HEK293 (cell line): Measurements from ENCODE around the gene SLC25A30.

Experiments used
- BCL11B ChIP-seq: fragments of 450-650 bp; formaldehyde crosslinking; IDR thresholded peaks from 2 replicates; pipeline ENCODE4 v1.5.1; 2016; ENCODE audit warnings: low read depth, missing biosample characterization, missing genetic modification characterization
- EGR2 ChIP-seq: fragments of 450-650 bp; formaldehyde crosslinking; IDR thresholded peaks from 2 replicates; pipeline ENCODE4 v1.5.1; 2016; ENCODE audit warnings: low read depth, missing biosample characterization, missing genetic modification characterization
- FEZF1 ChIP-seq: fragments of 450-650 bp; formaldehyde crosslinking; IDR thresholded peaks from 2 replicates; pipeline ENCODE4 v1.5.1; 2016; ENCODE audit warnings: missing biosample characterization, missing genetic modification characterization
- GLI2 ChIP-seq: fragments of 450-650 bp; formaldehyde crosslinking; IDR thresholded peaks from 2 replicates; pipeline ENCODE4; 2017; ENCODE audit warnings: missing biosample characterization, missing genetic modification characterization, low read depth, borderline replicate concordance
- HIC1 ChIP-seq: fragments of 450-650 bp; formaldehyde crosslinking; IDR thresholded peaks from 2 replicates; pipeline ENCODE4 v1.5.1; 2016; ENCODE audit warnings: missing biosample characterization, missing genetic modification characterization
- KLF10 ChIP-seq: fragments of 450-650 bp; IDR thresholded peaks from 2 replicates; pipeline ENCODE4 v1.5.1; 2018; ENCODE audit warnings: missing biosample characterization, mild to moderate bottlenecking, missing genetic modification characterization
- KLF7 ChIP-seq: fragments of 450-650 bp; formaldehyde crosslinking; IDR thresholded peaks from 2 replicates; pipeline ENCODE4 v1.5.1; 2016; ENCODE audit warnings: missing biosample characterization, missing genetic modification characterization, borderline replicate concordance
- MYNN ChIP-seq: fragments of 450-650 bp; formaldehyde crosslinking; IDR thresholded peaks from 2 replicates; pipeline ENCODE4 v1.5.1; 2016; ENCODE audit warnings: missing biosample characterization, missing genetic modification characterization, borderline replicate concordance
- PRDM4 ChIP-seq: fragments of 450-650 bp; formaldehyde crosslinking; IDR thresholded peaks from 2 replicates; pipeline ENCODE4 v1.5.1; 2017; ENCODE audit warnings: missing biosample characterization, missing genetic modification characterization
- SCRT2 ChIP-seq: fragments of 450-650 bp; formaldehyde crosslinking; IDR thresholded peaks from 2 replicates; pipeline ENCODE4 v1.5.1; 2016; ENCODE audit warnings: missing biosample characterization, missing genetic modification characterization
- WT1 ChIP-seq: fragments of 450-650 bp; formaldehyde crosslinking; IDR thresholded peaks from 2 replicates; pipeline ENCODE4 v1.5.1; 2016; ENCODE audit warnings: missing biosample characterization, missing genetic modification characterization
- YY2 ChIP-seq: fragments of 450-650 bp; formaldehyde crosslinking; IDR thresholded peaks from 2 replicates; pipeline ENCODE4 v1.5.1; 2016; ENCODE audit warnings: missing biosample characterization, missing genetic modification characterization
- ZBTB20 ChIP-seq: fragments of 450-650 bp; formaldehyde crosslinking; IDR thresholded peaks from 2 replicates; pipeline ENCODE4 v1.5.1; 2016; ENCODE audit warnings: missing biosample characterization, missing genetic modification characterization
- ZBTB21 ChIP-seq: fragments of 450-650 bp; formaldehyde crosslinking; IDR thresholded peaks from 2 replicates; pipeline ENCODE4 v1.5.1; 2017; ENCODE audit warnings: missing biosample characterization, missing genetic modification characterization
- ZNF114 ChIP-seq: fragments of 450-650 bp; formaldehyde crosslinking; IDR thresholded peaks from 2 replicates; pipeline ENCODE4 v1.5.0; 2017; ENCODE audit warnings: missing biosample characterization, missing genetic modification characterization
- ZNF133 ChIP-seq: fragments of 450-650 bp; formaldehyde crosslinking; IDR thresholded peaks from 2 replicates; pipeline ENCODE4 v1.5.1; 2016; ENCODE audit warnings: missing biosample characterization, missing genetic modification characterization
- ZNF146 ChIP-seq: fragments of 450-650 bp; formaldehyde crosslinking; IDR thresholded peaks from 2 replicates; pipeline ENCODE4 v1.5.1; 2016; ENCODE audit warnings: missing biosample characterization, missing genetic modification characterization
- ZNF175 ChIP-seq: fragments of 450-650 bp; formaldehyde crosslinking; IDR thresholded peaks from 2 replicates; pipeline ENCODE4 v1.5.1; 2016; ENCODE audit warnings: missing biosample characterization, missing genetic modification characterization
- ZNF23 ChIP-seq: fragments of 450-650 bp; formaldehyde crosslinking; IDR thresholded peaks from 2 replicates; pipeline ENCODE4 v1.5.1; 2016; ENCODE audit warnings: missing biosample characterization, missing genetic modification characterization, borderline replicate concordance
- ZNF350 ChIP-seq: fragments of 450-650 bp; formaldehyde crosslinking; IDR thresholded peaks from 2 replicates; pipeline ENCODE4 v1.5.0; 2017; ENCODE audit warnings: missing biosample characterization, mild to moderate bottlenecking, missing genetic modification characterization
- ZNF449 ChIP-seq: fragments of 450-650 bp; formaldehyde crosslinking; IDR thresholded peaks from 2 replicates; pipeline ENCODE4 v1.5.1; 2017; ENCODE audit warnings: missing biosample characterization, mild to moderate bottlenecking, missing genetic modification characterization, moderate library complexity
- ZNF488 ChIP-seq: fragments of 450-650 bp; formaldehyde crosslinking; IDR thresholded peaks from 2 replicates; pipeline ENCODE4 v1.5.1; 2016; ENCODE audit warnings: missing biosample characterization, missing genetic modification characterization
- ZNF670 ChIP-seq: fragments of 450-650 bp; formaldehyde crosslinking; IDR thresholded peaks from 2 replicates; pipeline ENCODE4 v1.5.1; 2016; ENCODE audit warnings: missing biosample characterization, missing genetic modification characterization, low read depth
- ZNF768 ChIP-seq: fragments of 450-650 bp; formaldehyde crosslinking; IDR thresholded peaks from 2 replicates; pipeline ENCODE4 v1.5.1; 2018; ENCODE audit warnings: missing biosample characterization, mild to moderate bottlenecking, missing genetic modification characterization
- ZNF785 ChIP-seq: fragments of 450-650 bp; formaldehyde crosslinking; IDR thresholded peaks from 2 replicates; pipeline ENCODE4 v1.5.1; 2016; ENCODE audit warnings: missing biosample characterization, missing genetic modification characterization
- TF ChIP-seq, protein P1 (sequence below): fragments of 450-650 bp; formaldehyde crosslinking; IDR thresholded peaks from 2 replicates; pipeline ENCODE4 v1.5.1; 2017; ENCODE audit warnings: missing biosample characterization, missing genetic modification characterization
- TF ChIP-seq, protein P2 (sequence below): fragments of 450-650 bp; formaldehyde crosslinking; IDR thresholded peaks from 2 replicates; pipeline ENCODE4 v1.5.1; 2016; ENCODE audit warnings: missing biosample characterization, missing genetic modification characterization, borderline replicate concordance
- TF ChIP-seq, protein P3 (sequence below): fragments of 450-650 bp; formaldehyde crosslinking; IDR thresholded peaks from 2 replicates; pipeline ENCODE4 v1.5.1; 2017; ENCODE audit warnings: missing biosample characterization, missing genetic modification characterization

Gene SLC25A30

GRCh38 chr13:45464687-45465453 is 46.7 kb upstream of the SLC25A30 start, which contains the start of gene COG3 (continued):
- TF ChIP-seq BCL11B (tag by site-specific recombination) (0 out of 2 replicates have a peak, but pooled peaks have one; percentile 30), ZNF175 (tag by site-specific recombination) (no peak), ZNF114 (tag by site-specific recombination) (no peak), ZNF768 (tag by site-specific recombination) (no peak), ZNF785 (tag by site-specific recombination) (no peak), ZNF133 (no peak), ZNF23 (tag by site-specific recombination) (no peak), MYNN (tag by site-specific recombination) (no peak), GLI2 (no peak), ZNF350 (tag by site-specific recombination) (no peak), ZNF146 (no peak; the same call in 1 of the 2 replicates), PRDM4 (tag by site-specific recombination) (no peak), WT1 (tag by site-specific recombination) (no peak), YY2 (no peak; the same call in 1 of the 2 replicates), EGR2 (no peak), KLF10 (tag by site-specific recombination) (peak; percentile 88), FEZF1 (peak; percentile 20; the same call in 1 of the 2 replicates), HIC1 (0 out of 2 replicates have a peak, but pooled peaks have one; percentile 13), ZNF449 (no peak), ZBTB21 (tag by site-specific recombination) (peak; percentile 84; the same call in 1 of the 2 replicates), KLF7 (tag by site-specific recombination) (no peak), SCRT2 (tag by site-specific recombination) (peak; percentile 43; the same call in 1 of the 2 replicates), ZNF488 (tag by site-specific recombination) (no peak), ZNF670 (tag by site-specific recombination) (no peak), ZBTB20 (tag by site-specific recombination) (peak; percentile 77; the same call in 1 of the 2 replicates)
- TF ChIP-seq, protein P1, sequence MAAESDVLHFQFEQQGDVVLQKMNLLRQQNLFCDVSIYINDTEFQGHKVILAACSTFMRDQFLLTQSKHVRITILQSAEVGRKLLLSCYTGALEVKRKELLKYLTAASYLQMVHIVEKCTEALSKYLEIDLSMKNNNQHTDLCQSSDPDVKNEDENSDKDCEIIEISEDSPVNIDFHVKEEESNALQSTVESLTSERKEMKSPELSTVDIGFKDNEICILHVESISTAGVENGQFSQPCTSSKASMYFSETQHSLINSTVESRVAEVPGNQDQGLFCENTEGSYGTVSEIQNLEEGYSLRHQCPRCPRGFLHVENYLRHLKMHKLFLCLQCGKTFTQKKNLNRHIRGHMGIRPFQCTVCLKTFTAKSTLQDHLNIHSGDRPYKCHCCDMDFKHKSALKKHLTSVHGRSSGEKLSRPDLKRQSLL: no peak
- TF ChIP-seq, protein P2, sequence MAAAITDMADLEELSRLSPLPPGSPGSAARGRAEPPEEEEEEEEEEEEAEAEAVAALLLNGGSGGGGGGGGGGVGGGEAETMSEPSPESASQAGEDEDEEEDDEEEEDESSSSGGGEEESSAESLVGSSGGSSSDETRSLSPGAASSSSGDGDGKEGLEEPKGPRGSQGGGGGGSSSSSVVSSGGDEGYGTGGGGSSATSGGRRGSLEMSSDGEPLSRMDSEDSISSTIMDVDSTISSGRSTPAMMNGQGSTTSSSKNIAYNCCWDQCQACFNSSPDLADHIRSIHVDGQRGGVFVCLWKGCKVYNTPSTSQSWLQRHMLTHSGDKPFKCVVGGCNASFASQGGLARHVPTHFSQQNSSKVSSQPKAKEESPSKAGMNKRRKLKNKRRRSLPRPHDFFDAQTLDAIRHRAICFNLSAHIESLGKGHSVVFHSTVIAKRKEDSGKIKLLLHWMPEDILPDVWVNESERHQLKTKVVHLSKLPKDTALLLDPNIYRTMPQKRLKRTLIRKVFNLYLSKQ (tag by site-specific recombination): no peak
- TF ChIP-seq, protein P3, sequence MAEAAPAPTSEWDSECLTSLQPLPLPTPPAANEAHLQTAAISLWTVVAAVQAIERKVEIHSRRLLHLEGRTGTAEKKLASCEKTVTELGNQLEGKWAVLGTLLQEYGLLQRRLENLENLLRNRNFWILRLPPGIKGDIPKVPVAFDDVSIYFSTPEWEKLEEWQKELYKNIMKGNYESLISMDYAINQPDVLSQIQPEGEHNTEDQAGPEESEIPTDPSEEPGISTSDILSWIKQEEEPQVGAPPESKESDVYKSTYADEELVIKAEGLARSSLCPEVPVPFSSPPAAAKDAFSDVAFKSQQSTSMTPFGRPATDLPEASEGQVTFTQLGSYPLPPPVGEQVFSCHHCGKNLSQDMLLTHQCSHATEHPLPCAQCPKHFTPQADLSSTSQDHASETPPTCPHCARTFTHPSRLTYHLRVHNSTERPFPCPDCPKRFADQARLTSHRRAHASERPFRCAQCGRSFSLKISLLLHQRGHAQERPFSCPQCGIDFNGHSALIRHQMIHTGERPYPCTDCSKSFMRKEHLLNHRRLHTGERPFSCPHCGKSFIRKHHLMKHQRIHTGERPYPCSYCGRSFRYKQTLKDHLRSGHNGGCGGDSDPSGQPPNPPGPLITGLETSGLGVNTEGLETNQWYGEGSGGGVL (tag by site-specific recombination): no peak
